Measurements from ENCODE around the gene KIF5C. TPM values are rescaled to one million over a fixed set of nuclear protein-coding genes. Genes with fewer than 3 reads are reported as not detected.

Gene KIF5C
- total and polyA plus RNA-seq, 2 experiments from 2014 or later: 45.0 to 49.1 TPM

DNA sequence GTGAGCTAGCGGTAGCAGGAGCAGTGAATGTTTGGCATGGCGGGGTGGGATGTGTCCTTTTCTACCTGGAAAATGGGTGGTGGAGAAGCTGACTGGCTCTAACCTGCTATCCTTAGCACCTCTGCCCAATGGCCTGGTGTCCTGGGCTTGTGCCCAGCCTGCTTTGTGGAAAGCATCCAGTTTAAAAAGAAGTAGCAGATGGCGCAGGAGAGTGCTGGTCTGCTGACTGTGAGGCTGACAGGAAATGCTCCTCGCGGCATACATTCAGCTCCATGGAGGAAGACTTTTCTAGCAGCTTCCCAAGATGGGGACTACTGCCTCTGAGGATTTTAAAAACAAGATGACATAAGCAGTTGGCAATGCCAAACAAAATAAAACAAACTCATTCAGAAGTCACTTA, 107.3 kb downstream of the KIF5C start (continued):
- TF ChIP-seq, protein P1, sequence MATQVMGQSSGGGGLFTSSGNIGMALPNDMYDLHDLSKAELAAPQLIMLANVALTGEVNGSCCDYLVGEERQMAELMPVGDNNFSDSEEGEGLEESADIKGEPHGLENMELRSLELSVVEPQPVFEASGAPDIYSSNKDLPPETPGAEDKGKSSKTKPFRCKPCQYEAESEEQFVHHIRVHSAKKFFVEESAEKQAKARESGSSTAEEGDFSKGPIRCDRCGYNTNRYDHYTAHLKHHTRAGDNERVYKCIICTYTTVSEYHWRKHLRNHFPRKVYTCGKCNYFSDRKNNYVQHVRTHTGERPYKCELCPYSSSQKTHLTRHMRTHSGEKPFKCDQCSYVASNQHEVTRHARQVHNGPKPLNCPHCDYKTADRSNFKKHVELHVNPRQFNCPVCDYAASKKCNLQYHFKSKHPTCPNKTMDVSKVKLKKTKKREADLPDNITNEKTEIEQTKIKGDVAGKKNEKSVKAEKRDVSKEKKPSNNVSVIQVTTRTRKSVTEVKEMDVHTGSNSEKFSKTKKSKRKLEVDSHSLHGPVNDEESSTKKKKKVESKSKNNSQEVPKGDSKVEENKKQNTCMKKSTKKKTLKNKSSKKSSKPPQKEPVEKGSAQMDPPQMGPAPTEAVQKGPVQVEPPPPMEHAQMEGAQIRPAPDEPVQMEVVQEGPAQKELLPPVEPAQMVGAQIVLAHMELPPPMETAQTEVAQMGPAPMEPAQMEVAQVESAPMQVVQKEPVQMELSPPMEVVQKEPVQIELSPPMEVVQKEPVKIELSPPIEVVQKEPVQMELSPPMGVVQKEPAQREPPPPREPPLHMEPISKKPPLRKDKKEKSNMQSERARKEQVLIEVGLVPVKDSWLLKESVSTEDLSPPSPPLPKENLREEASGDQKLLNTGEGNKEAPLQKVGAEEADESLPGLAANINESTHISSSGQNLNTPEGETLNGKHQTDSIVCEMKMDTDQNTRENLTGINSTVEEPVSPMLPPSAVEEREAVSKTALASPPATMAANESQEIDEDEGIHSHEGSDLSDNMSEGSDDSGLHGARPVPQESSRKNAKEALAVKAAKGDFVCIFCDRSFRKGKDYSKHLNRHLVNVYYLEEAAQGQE (IDR thresholded peaks at IDR 0.05; ENCODE audit: unreplicated experiment): no peak
- TF ChIP-seq, protein P2, sequence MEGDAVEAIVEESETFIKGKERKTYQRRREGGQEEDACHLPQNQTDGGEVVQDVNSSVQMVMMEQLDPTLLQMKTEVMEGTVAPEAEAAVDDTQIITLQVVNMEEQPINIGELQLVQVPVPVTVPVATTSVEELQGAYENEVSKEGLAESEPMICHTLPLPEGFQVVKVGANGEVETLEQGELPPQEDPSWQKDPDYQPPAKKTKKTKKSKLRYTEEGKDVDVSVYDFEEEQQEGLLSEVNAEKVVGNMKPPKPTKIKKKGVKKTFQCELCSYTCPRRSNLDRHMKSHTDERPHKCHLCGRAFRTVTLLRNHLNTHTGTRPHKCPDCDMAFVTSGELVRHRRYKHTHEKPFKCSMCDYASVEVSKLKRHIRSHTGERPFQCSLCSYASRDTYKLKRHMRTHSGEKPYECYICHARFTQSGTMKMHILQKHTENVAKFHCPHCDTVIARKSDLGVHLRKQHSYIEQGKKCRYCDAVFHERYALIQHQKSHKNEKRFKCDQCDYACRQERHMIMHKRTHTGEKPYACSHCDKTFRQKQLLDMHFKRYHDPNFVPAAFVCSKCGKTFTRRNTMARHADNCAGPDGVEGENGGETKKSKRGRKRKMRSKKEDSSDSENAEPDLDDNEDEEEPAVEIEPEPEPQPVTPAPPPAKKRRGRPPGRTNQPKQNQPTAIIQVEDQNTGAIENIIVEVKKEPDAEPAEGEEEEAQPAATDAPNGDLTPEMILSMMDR (conservative IDR thresholded peaks at IDR 0.05; ENCODE audit: low read depth in 2 of 2): no peak
- TF ChIP-seq STAT1 (IDR thresholded peaks at IDR 0.05; ENCODE audit: unreplicated experiment): no peak
- no peak for TF ChIP-seq ZNF331 (CRISPR knock-in tag; IDR thresholded peaks at IDR 0.05; ENCODE audit: low read depth)
- TF ChIP-seq JUNB (IDR thresholded peaks at IDR 0.05; ENCODE audit: unreplicated experiment): no peak

DNA sequence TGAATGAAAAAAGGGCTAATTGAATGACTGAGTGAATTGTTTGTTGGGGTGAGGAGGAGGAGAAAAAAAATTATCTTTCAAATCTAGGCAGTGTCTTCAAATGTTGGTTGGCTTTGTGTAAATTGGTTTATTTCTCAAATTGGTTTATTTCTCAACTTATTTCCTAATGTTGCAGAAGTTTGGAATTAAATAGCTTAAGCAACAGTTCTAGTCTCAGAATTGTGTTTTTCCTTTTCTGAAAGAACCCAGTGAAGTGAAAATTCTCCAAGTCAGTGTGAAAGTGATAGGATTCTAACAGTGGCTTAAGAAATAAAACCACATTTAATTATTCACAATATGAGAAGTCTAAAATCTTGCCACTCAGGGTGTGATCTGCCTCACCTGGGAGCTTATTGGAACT, 108.9 kb downstream of the KIF5C start:
- no peak overlapping the region for H3K4me2 ChIP-seq
- Mint-ChIP-seq H3K27ac (no peak overlapping the region), H3K9me3 (no peaks in the 10 kb centered on the region), H3K4me1 (peaks cover 14% of the 10 kb centered on the region), H3K27me3 (ENCODE audit: insufficient read depth, low read depth, poor library complexity) (peaks cover 2% of the 10 kb centered on the region), H3K36me3 (ENCODE audit: low read depth) (peaks cover 52% of the 10 kb centered on the region), H3K4me3 (no peak overlapping the region)
- H2AFZ ChIP-seq: no peak overlapping the region
- no peak for ATAC-seq
- H3K79me2 ChIP-seq (replicated peaks; ENCODE audit: insufficient read depth): no peaks in the 10 kb centered on the region
- H3F3A ChIP-seq (replicated peaks; ENCODE audit: low read depth): no peaks in the 10 kb centered on the region
- H3K27me3 ChIP-seq (ENCODE audit: insufficient read depth): no peaks in the 10 kb centered on the region
- no peak overlapping the region for H3K4me3 ChIP-seq
- no peaks in the 10 kb centered on the region for H4K20me1 ChIP-seq (replicated peaks; ENCODE audit: insufficient read depth)
- H3K9me2 ChIP-seq (ENCODE audit: insufficient read depth): peaks cover 3% of the 10 kb centered on the region; the same call in 1 of the 2 replicates
- no peak overlapping the region for H3K27ac ChIP-seq (ENCODE audit: low read depth)
- no peak for DNase-seq (ENCODE audit: low spot score)
- H3K4me1 ChIP-seq (ENCODE audit: insufficient read depth): peaks cover 6% of the 10 kb centered on the region
- peaks cover 8% of the 10 kb centered on the region; the same call in 1 of the 2 replicates for H3K36me3 ChIP-seq (ENCODE audit: insufficient read depth)
- TF ChIP-seq, protein P2 (conservative IDR thresholded peaks at IDR 0.05; ENCODE audit: low read depth in 2 of 2): no peak
- TF ChIP-seq, protein P3, sequence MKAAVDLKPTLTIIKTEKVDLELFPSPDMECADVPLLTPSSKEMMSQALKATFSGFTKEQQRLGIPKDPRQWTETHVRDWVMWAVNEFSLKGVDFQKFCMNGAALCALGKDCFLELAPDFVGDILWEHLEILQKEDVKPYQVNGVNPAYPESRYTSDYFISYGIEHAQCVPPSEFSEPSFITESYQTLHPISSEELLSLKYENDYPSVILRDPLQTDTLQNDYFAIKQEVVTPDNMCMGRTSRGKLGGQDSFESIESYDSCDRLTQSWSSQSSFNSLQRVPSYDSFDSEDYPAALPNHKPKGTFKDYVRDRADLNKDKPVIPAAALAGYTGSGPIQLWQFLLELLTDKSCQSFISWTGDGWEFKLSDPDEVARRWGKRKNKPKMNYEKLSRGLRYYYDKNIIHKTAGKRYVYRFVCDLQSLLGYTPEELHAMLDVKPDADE (IDR thresholded peaks at IDR 0.05): no peak
- TF ChIP-seq, protein P1 (IDR thresholded peaks at IDR 0.05; ENCODE audit: unreplicated experiment): no peak
- no peak for TF ChIP-seq ZNF114 (CRISPR knock-in tag; IDR thresholded peaks at IDR 0.05)
- no peak for TF ChIP-seq EZH2phosphoT487 (IDR thresholded peaks at IDR 0.05; ENCODE audit: unreplicated experiment)
- TF ChIP-seq ZNF331 (CRISPR knock-in tag; IDR thresholded peaks at IDR 0.05; ENCODE audit: low read depth): no peak
- TF ChIP-seq EZH2 (IDR thresholded peaks at IDR 0.05; ENCODE audit: low read depth, unreplicated experiment): no peak
- TF ChIP-seq POLR2AphosphoS5 (IDR thresholded peaks at IDR 0.05; ENCODE audit: low read depth): no peak
- TF ChIP-seq STAT1 (IDR thresholded peaks at IDR 0.05; ENCODE audit: unreplicated experiment): no peak
- TF ChIP-seq NANOG (IDR thresholded peaks at IDR 0.05; ENCODE audit: borderline replicate concordance): no peak
- no peak for TF ChIP-seq JUNB (IDR thresholded peaks at IDR 0.05; ENCODE audit: unreplicated experiment)

All from GM23338 (cell line).